ENCODE measurements around the gene PAQR9.

DNA sequence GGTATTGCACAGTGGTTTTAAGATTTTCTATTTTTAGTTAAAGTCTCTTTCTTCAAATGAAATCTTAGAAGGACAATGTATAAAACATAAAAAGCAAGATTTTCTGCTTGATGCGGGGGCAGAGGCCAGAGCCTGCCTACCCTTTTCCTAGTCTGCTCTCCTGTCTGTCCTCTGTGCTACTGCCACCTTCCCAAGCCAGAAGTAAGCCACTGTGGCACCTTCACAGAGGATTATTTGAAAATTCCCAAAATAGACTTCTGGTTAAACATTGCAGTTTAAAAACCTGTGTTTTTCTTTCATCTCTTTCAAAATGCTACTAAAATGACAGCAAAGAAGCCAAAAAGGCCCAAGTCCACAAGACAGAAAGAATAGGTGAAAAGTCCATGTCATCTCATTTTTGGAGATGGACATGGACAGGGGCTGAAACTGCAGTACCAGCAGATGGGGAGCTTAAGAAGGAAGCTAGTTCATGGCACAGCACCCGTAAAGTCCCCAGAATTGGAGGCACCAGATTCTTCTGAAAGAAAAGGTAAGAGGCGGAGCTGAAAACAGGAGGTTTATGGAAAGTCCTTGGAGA lies 37.0 kb downstream of the PAQR9 start:
- TF ChIP-seq, protein P1, sequence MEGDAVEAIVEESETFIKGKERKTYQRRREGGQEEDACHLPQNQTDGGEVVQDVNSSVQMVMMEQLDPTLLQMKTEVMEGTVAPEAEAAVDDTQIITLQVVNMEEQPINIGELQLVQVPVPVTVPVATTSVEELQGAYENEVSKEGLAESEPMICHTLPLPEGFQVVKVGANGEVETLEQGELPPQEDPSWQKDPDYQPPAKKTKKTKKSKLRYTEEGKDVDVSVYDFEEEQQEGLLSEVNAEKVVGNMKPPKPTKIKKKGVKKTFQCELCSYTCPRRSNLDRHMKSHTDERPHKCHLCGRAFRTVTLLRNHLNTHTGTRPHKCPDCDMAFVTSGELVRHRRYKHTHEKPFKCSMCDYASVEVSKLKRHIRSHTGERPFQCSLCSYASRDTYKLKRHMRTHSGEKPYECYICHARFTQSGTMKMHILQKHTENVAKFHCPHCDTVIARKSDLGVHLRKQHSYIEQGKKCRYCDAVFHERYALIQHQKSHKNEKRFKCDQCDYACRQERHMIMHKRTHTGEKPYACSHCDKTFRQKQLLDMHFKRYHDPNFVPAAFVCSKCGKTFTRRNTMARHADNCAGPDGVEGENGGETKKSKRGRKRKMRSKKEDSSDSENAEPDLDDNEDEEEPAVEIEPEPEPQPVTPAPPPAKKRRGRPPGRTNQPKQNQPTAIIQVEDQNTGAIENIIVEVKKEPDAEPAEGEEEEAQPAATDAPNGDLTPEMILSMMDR (conservative IDR thresholded peaks at IDR 0.05; ENCODE audit: low read length) = no peak
- TF ChIP-seq EZH2phosphoT487 (IDR thresholded peaks at IDR 0.05; ENCODE audit: borderline replicate concordance, low read depth, low read length) = no peak
